RWPE1 (cell line): ENCODE data around the gene PDSS1.

ENCODE experiments used
- CTCF ChIA-PET: fragments of 350-600 bp; sonication (Branson Sonifier 250); formaldehyde crosslinking; extraction: SDS; loops from one replicate; lab custom pipeline; 2021; lab: Yijun Ruan, JAX
- POLR2A ChIA-PET: fragments of 400-600 bp; formaldehyde crosslinking; extraction: SDS; loops from one replicate; lab custom pipeline; 2020; ENCODE audit warnings: antibody characterized with exemption; ENCODE audit not compliant: low non-redundant PET; lab: Yijun Ruan, JAX
- DNase-seq: peaks from one replicate; pipeline ENCODE4 v3.0.0; 2012; ENCODE audit warnings: low spot score
- H3K27ac ChIP-seq: fragments of 450-650 bp; 2 replicates; pipeline ENCODE4 v1.5.1; 2017
- TF ChIP-seq, protein P1 (sequence below): fragments of 450-650 bp; conservative IDR thresholded peaks from 2 replicates; pipeline ENCODE4 v1.5.1; 2017; ENCODE audit warnings: low read depth, mild to moderate bottlenecking

The PDSS1 gene

DNA sequence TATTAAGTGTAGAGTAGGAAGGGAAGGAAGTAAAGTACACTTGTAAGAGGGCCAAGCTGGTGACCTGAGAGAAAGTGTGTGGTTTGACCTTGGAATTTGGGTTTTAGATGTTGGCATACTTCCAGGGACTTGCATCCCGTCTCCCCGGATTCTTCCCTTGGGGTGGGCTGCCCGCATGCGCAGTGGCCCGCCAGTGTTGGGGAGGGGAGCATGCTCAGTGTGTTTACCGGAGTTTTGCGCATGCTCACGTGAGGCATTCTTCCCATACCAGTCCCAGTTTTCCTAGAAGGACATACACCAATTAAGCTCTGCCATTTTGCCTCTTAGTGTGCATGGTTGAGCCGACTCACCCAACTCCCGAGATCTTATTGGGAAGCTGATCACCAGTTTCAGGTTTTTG, 9.4 kb downstream of the PDSS1 start:
- TF ChIP-seq, protein P1, sequence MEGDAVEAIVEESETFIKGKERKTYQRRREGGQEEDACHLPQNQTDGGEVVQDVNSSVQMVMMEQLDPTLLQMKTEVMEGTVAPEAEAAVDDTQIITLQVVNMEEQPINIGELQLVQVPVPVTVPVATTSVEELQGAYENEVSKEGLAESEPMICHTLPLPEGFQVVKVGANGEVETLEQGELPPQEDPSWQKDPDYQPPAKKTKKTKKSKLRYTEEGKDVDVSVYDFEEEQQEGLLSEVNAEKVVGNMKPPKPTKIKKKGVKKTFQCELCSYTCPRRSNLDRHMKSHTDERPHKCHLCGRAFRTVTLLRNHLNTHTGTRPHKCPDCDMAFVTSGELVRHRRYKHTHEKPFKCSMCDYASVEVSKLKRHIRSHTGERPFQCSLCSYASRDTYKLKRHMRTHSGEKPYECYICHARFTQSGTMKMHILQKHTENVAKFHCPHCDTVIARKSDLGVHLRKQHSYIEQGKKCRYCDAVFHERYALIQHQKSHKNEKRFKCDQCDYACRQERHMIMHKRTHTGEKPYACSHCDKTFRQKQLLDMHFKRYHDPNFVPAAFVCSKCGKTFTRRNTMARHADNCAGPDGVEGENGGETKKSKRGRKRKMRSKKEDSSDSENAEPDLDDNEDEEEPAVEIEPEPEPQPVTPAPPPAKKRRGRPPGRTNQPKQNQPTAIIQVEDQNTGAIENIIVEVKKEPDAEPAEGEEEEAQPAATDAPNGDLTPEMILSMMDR: no peak
- DNase-seq: no peak
- no peak overlapping the region for H3K27ac ChIP-seq
- ChIA-PET POLR2A (no interaction called here), CTCF (interaction anchor here (1.1 kb wide), 1 partner anchor 19 kb away, joined by 3 read pairs; no protein-coding TSS in a partner anchor)

DNA sequence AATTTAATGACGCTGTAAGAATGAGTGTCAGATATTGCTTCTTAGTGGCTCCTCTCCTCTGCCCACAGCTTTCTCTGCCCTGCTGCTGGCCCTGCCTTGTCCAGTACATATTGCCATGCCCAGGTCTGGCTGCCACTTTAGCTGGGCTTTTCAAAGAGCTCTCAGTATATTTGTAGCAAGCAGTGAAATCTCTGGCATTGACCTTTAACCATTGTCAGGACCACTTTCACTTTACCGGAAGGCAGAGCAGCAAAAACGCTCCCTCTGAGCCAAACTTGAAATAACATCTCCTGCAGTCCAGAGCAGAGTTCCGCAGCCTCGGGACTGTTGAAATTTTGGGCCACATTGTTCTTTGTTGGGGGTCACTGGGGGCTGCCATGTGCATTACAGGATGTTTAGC, 13.8 kb downstream of the PDSS1 start:
- ChIA-PET POLR2A (no interaction called here), CTCF (no interaction called here)
- H3K27ac ChIP-seq: no peak overlapping the region
- DNase-seq: no peak
- TF ChIP-seq, protein P1: no peak

DNA sequence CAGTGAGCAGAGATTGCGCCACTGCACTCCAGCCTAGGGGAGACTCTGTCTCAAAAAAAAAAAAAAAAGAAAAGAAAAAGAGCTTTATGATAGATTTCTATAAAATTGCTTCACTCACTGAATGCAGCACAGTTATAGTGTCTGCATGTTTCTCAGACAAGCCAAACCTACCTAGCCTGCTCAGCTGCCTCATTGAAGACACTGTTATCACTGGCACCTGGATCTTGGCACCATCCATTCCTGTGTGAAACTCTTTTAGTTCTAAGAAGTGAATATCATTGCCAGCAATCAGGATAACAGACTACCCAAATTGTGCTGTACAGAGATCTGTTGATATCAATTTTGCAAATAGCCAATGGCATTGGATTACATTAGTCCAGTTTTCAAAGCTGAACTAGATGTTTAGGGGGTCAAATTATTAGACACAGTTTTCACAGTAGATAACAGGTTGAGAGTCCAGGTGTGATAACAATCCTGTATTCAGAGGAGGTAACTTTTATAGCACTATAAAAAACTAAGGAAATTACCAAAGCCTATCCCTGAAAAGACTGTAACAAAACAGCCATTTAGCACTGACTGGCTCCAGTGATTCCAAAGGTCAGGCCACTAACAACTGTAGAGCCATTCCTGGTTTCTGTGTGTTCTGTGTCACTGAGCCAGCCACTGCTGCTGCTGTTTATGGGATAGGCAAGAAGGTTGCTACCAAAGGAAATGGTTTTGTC, 17.1 kb downstream of the PDSS1 start:
- POLR2A ChIA-PET: no interaction called here
- no peak for DNase-seq
- CTCF ChIA-PET: no interaction called here
- no peak overlapping the region for H3K27ac ChIP-seq
- TF ChIP-seq, protein P1: no peak

DNA sequence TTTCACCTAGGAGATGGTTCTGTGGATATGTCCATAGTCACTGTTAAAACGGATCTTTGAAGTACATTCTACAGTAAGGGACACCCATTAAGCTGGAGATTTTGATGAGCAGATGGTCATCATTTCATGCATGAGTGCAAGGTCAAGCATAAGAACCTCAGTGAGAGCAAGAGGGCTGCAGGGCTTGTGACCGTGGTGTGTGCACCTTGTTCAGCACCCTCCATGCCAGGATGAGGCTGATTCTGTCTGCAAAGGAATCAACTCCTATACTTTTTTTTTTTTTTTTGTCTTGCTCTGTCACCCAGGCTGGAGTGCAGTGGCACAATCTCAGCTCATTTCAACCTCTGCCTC, 17.6 kb downstream of the PDSS1 start:
- CTCF ChIA-PET: no interaction called here
- DNase-seq: no peak
- TF ChIP-seq, protein P1: no peak
- H3K27ac ChIP-seq: no peak overlapping the region
- POLR2A ChIA-PET: no interaction called here

DNA sequence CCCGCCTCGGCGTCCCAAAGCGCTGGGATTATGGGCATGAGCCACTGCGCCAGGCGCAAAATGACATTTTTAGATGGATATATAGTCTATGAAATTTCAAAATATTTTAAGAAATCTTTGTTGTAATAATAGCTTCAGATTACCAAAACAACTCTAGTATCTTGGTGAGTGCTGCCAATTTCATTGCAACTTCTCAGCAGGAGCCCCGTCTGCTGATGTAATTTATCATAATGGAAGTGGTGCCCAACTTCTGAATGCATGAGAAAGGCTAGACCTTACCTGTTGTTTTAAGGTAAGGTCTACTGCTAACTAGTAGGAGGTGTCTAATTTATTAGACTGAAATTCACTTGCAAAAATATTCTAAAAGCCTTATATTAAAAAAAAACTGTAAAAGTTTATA, 20.0 kb downstream of the PDSS1 start:
- H3K27ac ChIP-seq: no peak overlapping the region
- ChIA-PET CTCF (interaction anchor here (1.2 kb wide), 1 partner anchor 9 kb away, joined by 5 read pairs; no protein-coding TSS in a partner anchor), POLR2A (no interaction called here)
- TF ChIP-seq, protein P1: no peak
- no peak for DNase-seq

DNA sequence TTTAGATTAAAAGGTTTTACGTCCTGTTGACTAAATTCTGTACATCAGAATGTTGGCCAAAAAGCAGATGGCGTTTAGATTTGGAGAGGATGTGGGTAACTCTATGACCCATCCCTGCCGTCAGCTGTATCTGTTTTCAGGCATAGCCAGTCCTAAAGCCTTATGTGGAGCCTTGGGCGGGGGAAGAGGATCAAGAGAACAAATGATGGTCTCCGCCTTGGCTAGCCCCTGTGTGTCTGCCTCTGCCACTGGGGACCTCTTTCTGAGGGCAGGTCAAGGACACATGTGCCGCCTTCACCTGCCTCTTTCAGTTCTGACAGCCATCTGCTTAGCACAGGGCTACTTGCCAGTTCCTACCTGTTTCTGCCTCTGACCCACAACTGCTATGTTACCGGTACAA, 24.1 kb downstream of the PDSS1 start:
- ChIA-PET POLR2A (no interaction called here), CTCF (no interaction called here)
- no peak for DNase-seq
- TF ChIP-seq, protein P1: no peak
- no peak overlapping the region for H3K27ac ChIP-seq
